WTC11 (cell line): ENCODE measurements around the gene CX3CL1. TPM values are rescaled to one million over a fixed set of nuclear protein-coding genes. Genes with fewer than 3 reads are reported as not detected.

Experiments
- ATAC-seq: fragments of 200-7000 bp; cut with Tn5 transposase; 2 replicates; pipeline ENCODE4 v1.10.0; 2021; ENCODE audit warnings: mild to moderate bottlenecking, moderate library complexity
- CTCF ChIA-PET: fragments of 300-600 bp; sonication (Branson Sonifier 250); formaldehyde crosslinking; loops from one replicate; lab custom pipeline; 2021; ENCODE audit warnings: antibody characterized with exemption; lab: Charles Lee
- POLR2A ChIA-PET: fragments of 350-600 bp; sonication (Branson Sonifier 250); formaldehyde crosslinking; loops from one replicate; lab custom pipeline; 2021; ENCODE audit warnings: antibody characterized with exemption; lab: Charles Lee
- DNase-seq: peaks from one replicate; pipeline ENCODE4 v3.0.0; 2021; ENCODE audit warnings: low spot score
- H3K27ac Mint-ChIP-seq: 2 replicates; pipeline ENCODE4 v1.8.0; 2021; ENCODE audit warnings: mixed read lengths
- H3K27me3 Mint-ChIP-seq: 2 replicates; pipeline ENCODE4 v1.8.0; 2021; ENCODE audit warnings: low read depth, mild to moderate bottlenecking, moderate library complexity, mixed read lengths
- H3K36me3 Mint-ChIP-seq: 2 replicates; pipeline ENCODE4 v1.8.0; 2021; ENCODE audit warnings: mixed read lengths
- H3K4me1 Mint-ChIP-seq: 2 replicates; pipeline ENCODE4 v1.8.0; 2022; ENCODE audit warnings: mixed read lengths
- H3K4me3 Mint-ChIP-seq: 2 replicates; pipeline ENCODE4 v1.8.0; 2021; ENCODE audit warnings: mild to moderate bottlenecking, moderate library complexity, mixed read lengths
- H3K9me3 Mint-ChIP-seq: 2 replicates; pipeline ENCODE4 v1.8.0; 2021; ENCODE audit warnings: mixed read lengths
- CBFB ChIP-seq: sonication (generic); formaldehyde crosslinking; IDR thresholded peaks from 2 replicates; pipeline ENCODE4 v1.8.1; 2022; ENCODE audit warnings: mild to moderate bottlenecking, low read depth, missing genetic modification reagents
- CDX4 ChIP-seq: fragments of 250-450 bp; sonication (Bioruptor Pico); IDR thresholded peaks from 2 replicates; pipeline ENCODE4 v1.9.0; 2021; ENCODE audit warnings: moderate library complexity, mild to moderate bottlenecking, inconsistent platforms, borderline replicate concordance
- EMX1 ChIP-seq: fragments of 250-450 bp; sonication (Bioruptor Pico); IDR thresholded peaks from 2 replicates; pipeline ENCODE4 v1.8.0; 2021; ENCODE audit warnings: mild to moderate bottlenecking
- ETV6 ChIP-seq: sonication (generic); formaldehyde crosslinking; IDR thresholded peaks from 2 replicates; pipeline ENCODE4 v1.8.1; 2022; ENCODE audit warnings: mild to moderate bottlenecking, missing genetic modification reagents
- FOXP1 ChIP-seq: sonication (generic); formaldehyde crosslinking; IDR thresholded peaks from 2 replicates; pipeline ENCODE4 v1.8.0; 2022; ENCODE audit warnings: missing genetic modification reagents, mild to moderate bottlenecking, moderate library complexity, borderline replicate concordance
- HMGA2 ChIP-seq: fragments of 250-450 bp; sonication (Bioruptor Pico); IDR thresholded peaks from 2 replicates; pipeline ENCODE4 v1.4.0; 2021; ENCODE audit warnings: mild to moderate bottlenecking, moderate library complexity
- IRF2 ChIP-seq: sonication (generic); formaldehyde crosslinking; IDR thresholded peaks from 2 replicates; pipeline ENCODE4 v1.8.0; 2022; ENCODE audit warnings: low read depth, missing genetic modification reagents, borderline replicate concordance
- JAZF1 ChIP-seq: fragments of 250-450 bp; sonication (Bioruptor Pico); IDR thresholded peaks from 2 replicates; pipeline ENCODE4 v1.9.0; 2021; ENCODE audit warnings: moderate library complexity, mild to moderate bottlenecking, inconsistent platforms
- JUN ChIP-seq: sonication (generic); formaldehyde crosslinking; IDR thresholded peaks from 2 replicates; pipeline ENCODE4 v1.8.0; 2023; ENCODE audit warnings: mild to moderate bottlenecking, missing genetic modification reagents
- KAT7 ChIP-seq: sonication (generic); formaldehyde crosslinking; IDR thresholded peaks from 2 replicates; pipeline ENCODE4 v1.8.1; 2023; ENCODE audit warnings: missing genetic modification reagents, mild to moderate bottlenecking, borderline replicate concordance
- MLX ChIP-seq: sonication (generic); formaldehyde crosslinking; IDR thresholded peaks from 2 replicates; pipeline ENCODE4 v1.8.1; 2023; ENCODE audit warnings: mild to moderate bottlenecking, missing genetic modification reagents, moderate library complexity
- MXD4 ChIP-seq: fragments of 250-450 bp; sonication (Bioruptor Pico); IDR thresholded peaks from 2 replicates; pipeline ENCODE4 v1.8.0; 2021; ENCODE audit warnings: mild to moderate bottlenecking, moderate library complexity, borderline replicate concordance
- MYBL2 ChIP-seq: sonication (generic); formaldehyde crosslinking; IDR thresholded peaks from 2 replicates; pipeline ENCODE4 v1.8.1; 2023; ENCODE audit warnings: mild to moderate bottlenecking, moderate library complexity, missing genetic modification reagents
- NFATC4 ChIP-seq: fragments of 250-450 bp; sonication (Bioruptor Pico); IDR thresholded peaks from 2 replicates; pipeline ENCODE4 v1.9.0; 2021; ENCODE audit warnings: mild to moderate bottlenecking
- OVOL2 ChIP-seq: fragments of 250-450 bp; sonication (Bioruptor Pico); IDR thresholded peaks from 2 replicates; pipeline ENCODE4 v1.9.0; 2021; ENCODE audit warnings: mild to moderate bottlenecking, borderline replicate concordance
- PREB ChIP-seq: sonication (generic); formaldehyde crosslinking; IDR thresholded peaks from 2 replicates; pipeline ENCODE4 v1.8.1; 2022; ENCODE audit warnings: mild to moderate bottlenecking, missing genetic modification reagents, moderate library complexity, borderline replicate concordance
- PRRX2 ChIP-seq: fragments of 250-450 bp; sonication (Bioruptor Pico); IDR thresholded peaks from 2 replicates; pipeline ENCODE4 v1.8.0; 2021; ENCODE audit warnings: mild to moderate bottlenecking
- SP1 ChIP-seq: sonication (generic); formaldehyde crosslinking; conservative IDR thresholded peaks from 2 replicates; pipeline ENCODE4 v1.8.1; 2022; ENCODE audit warnings: missing genetic modification reagents
- TCF7 ChIP-seq: sonication (generic); formaldehyde crosslinking; IDR thresholded peaks from 2 replicates; pipeline ENCODE4 v1.8.0; 2022; ENCODE audit warnings: mild to moderate bottlenecking, low read depth, missing genetic modification reagents, moderate library complexity
- TEAD1 ChIP-seq: sonication (generic); formaldehyde crosslinking; IDR thresholded peaks from 2 replicates; pipeline ENCODE4 v1.8.0; 2022; ENCODE audit warnings: mild to moderate bottlenecking, missing genetic modification reagents
- TEAD4 ChIP-seq: sonication (generic); formaldehyde crosslinking; IDR thresholded peaks from 2 replicates; pipeline ENCODE4 v1.8.0; 2022; ENCODE audit warnings: mild to moderate bottlenecking, missing genetic modification reagents
- TP53 ChIP-seq: sonication (generic); formaldehyde crosslinking; IDR thresholded peaks from 2 replicates; pipeline ENCODE4 v1.8.1; 2023; ENCODE audit warnings: mild to moderate bottlenecking, missing genetic modification reagents
- ZNF138 ChIP-seq: sonication (generic); formaldehyde crosslinking; conservative IDR thresholded peaks from 2 replicates; pipeline ENCODE4 v1.8.1; 2022; ENCODE audit warnings: mild to moderate bottlenecking, moderate library complexity, missing genetic modification reagents
- ZNF263 ChIP-seq: sonication (generic); formaldehyde crosslinking; IDR thresholded peaks from 2 replicates; pipeline ENCODE4 v1.8.1; 2022; ENCODE audit warnings: low read depth, mild to moderate bottlenecking, moderate library complexity, missing genetic modification reagents
- ZNF671 ChIP-seq: fragments of 250-450 bp; sonication (Bioruptor Pico); IDR thresholded peaks from 2 replicates; pipeline ENCODE4 v1.8.0; 2021; ENCODE audit warnings: mild to moderate bottlenecking
- total RNA-seq: library from RNA; stranded (reverse); gene quantifications from 3 replicates; pipeline ENCODE4 v1.2.3, GENCODE V29; 2021
- TF ChIP-seq, protein P1 (sequence below): sonication (generic); formaldehyde crosslinking; IDR thresholded peaks from 2 replicates; pipeline ENCODE4 v1.8.1; 2022; ENCODE audit warnings: low read depth, mild to moderate bottlenecking, moderate library complexity, missing genetic modification reagents, borderline replicate concordance
- TF ChIP-seq, protein P2 (sequence below): fragments of 200-600 bp; IDR thresholded peaks from 2 replicates; pipeline ENCODE4 v1.8.0; 2022; ENCODE audit warnings: antibody characterized with exemption
- TF ChIP-seq, protein P3 (sequence below): sonication (generic); formaldehyde crosslinking; IDR thresholded peaks from 2 replicates; pipeline ENCODE4 v1.8.1; 2023; ENCODE audit warnings: mild to moderate bottlenecking, moderate library complexity, missing genetic modification reagents

Gene CX3CL1
- total RNA-seq, 1 experiment from 2014 or later, result 1.2 TPM

DNA sequence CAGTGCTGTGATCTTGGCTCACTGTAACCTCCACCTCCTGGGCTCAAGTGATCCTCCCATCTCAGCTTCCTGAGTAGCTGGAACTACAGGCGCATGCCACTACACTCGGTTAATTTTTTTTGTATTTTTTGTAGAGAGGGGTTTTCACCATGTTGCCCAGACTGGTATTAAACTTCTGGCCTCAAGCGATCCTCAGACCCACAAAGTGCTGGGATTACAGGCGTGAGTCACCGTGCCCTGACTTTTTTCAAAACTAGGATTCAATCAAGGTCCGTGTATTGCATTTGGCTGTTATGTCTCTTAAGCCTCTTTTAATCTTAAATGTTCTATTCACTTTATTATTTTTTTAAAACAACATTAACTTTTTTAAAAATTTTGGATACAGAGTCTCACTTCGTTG, 18.0 kb upstream of the CX3CL1 start:
- POLR2A ChIA-PET, result no interaction called here
- no peaks in the 10 kb centered on the region; the same call in 1 of the 2 replicates for H3K4me1 Mint-ChIP-seq
- H3K9me3 Mint-ChIP-seq, result no peaks in the 10 kb centered on the region
- no peak overlapping the region for H3K4me3 Mint-ChIP-seq
- no peaks in the 10 kb centered on the region for H3K36me3 Mint-ChIP-seq
- no peak overlapping the region for H3K27ac Mint-ChIP-seq
- no peaks in the 10 kb centered on the region; the same call in 1 of the 2 replicates for H3K27me3 Mint-ChIP-seq
- ATAC-seq (no peak), DNase-seq (no peak)
- CTCF ChIA-PET, result interaction anchor here (0.7 kb wide), 1 partner anchor 62 kb away, joined by 3 read pairs; no protein-coding TSS in a partner anchor
- TF ChIP-seq IRF2 (CRISPR knock-in tag) (no peak), NFATC4 (no peak), EMX1 (no peak), JUN (CRISPR knock-in tag) (no peak), KAT7 (CRISPR knock-in tag) (no peak), ZNF263 (CRISPR knock-in tag) (no peak), ZNF138 (CRISPR knock-in tag) (no peak), PREB (CRISPR knock-in tag) (no peak), OVOL2 (CRISPR knock-in tag) (no peak), ZNF671 (CRISPR knock-in tag) (no peak), SP1 (no peak), TCF7 (CRISPR knock-in tag) (no peak), MLX (no peak), TEAD4 (no peak), CDX4 (no peak), MXD4 (CRISPR knock-in tag) (no peak), CBFB (CRISPR knock-in tag) (no peak), TP53 (CRISPR knock-in tag) (no peak)
- TF ChIP-seq, protein P1, sequence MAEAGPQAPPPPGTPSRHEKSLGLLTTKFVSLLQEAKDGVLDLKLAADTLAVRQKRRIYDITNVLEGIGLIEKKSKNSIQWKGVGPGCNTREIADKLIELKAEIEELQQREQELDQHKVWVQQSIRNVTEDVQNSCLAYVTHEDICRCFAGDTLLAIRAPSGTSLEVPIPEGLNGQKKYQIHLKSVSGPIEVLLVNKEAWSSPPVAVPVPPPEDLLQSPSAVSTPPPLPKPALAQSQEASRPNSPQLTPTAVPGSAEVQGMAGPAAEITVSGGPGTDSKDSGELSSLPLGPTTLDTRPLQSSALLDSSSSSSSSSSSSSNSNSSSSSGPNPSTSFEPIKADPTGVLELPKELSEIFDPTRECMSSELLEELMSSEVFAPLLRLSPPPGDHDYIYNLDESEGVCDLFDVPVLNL (CRISPR knock-in tag), result no peak

DNA sequence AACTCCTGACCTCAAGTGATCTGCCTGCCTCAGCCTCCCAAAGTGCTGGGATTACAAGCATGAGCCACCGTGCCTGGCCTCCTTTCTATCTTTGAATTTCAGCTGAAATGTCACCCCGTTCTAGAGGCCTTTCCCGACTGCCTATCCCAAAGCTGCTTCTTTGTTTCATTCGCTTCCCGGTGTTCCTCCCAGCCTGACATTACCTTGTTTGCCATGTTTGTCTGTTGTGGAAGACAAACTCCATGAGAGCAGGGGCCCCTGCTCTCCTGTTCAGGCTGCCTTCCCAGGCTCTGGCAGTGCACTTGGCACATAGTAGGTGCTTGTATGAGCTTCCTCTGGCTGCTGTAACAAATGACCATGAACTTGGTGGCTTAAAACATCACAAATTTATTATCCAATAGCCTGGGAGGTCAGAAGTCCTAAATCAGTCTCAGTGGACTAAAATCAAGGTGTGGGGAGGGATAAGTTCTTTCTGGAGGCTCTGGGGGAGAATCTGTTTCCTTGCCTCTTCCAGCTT, 16.3 kb upstream of the CX3CL1 start:
- H3K36me3 Mint-ChIP-seq, result no peaks in the 10 kb centered on the region
- ATAC-seq (no peak), DNase-seq (no peak)
- ChIA-PET POLR2A (no interaction called here), CTCF (no interaction called here)
- no peak overlapping the region for H3K4me3 Mint-ChIP-seq
- no peaks in the 10 kb centered on the region for H3K9me3 Mint-ChIP-seq
- H3K27me3 Mint-ChIP-seq, result no peaks in the 10 kb centered on the region; the same call in 1 of the 2 replicates
- no peaks in the 10 kb centered on the region; the same call in 1 of the 2 replicates for H3K4me1 Mint-ChIP-seq
- H3K27ac Mint-ChIP-seq, result no peak overlapping the region
- TF ChIP-seq ETV6, result no peak
- TF ChIP-seq PRRX2 (CRISPR knock-in tag), result no peak
- no peak for TF ChIP-seq KAT7 (CRISPR knock-in tag)
- TF ChIP-seq HMGA2 (CRISPR knock-in tag), result no peak
- TF ChIP-seq, protein P1 (CRISPR knock-in tag), result no peak
- TF ChIP-seq JAZF1 (CRISPR knock-in tag), result no peak
- TF ChIP-seq, protein P2, sequence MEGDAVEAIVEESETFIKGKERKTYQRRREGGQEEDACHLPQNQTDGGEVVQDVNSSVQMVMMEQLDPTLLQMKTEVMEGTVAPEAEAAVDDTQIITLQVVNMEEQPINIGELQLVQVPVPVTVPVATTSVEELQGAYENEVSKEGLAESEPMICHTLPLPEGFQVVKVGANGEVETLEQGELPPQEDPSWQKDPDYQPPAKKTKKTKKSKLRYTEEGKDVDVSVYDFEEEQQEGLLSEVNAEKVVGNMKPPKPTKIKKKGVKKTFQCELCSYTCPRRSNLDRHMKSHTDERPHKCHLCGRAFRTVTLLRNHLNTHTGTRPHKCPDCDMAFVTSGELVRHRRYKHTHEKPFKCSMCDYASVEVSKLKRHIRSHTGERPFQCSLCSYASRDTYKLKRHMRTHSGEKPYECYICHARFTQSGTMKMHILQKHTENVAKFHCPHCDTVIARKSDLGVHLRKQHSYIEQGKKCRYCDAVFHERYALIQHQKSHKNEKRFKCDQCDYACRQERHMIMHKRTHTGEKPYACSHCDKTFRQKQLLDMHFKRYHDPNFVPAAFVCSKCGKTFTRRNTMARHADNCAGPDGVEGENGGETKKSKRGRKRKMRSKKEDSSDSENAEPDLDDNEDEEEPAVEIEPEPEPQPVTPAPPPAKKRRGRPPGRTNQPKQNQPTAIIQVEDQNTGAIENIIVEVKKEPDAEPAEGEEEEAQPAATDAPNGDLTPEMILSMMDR, result no peak
- TF ChIP-seq, protein P3, sequence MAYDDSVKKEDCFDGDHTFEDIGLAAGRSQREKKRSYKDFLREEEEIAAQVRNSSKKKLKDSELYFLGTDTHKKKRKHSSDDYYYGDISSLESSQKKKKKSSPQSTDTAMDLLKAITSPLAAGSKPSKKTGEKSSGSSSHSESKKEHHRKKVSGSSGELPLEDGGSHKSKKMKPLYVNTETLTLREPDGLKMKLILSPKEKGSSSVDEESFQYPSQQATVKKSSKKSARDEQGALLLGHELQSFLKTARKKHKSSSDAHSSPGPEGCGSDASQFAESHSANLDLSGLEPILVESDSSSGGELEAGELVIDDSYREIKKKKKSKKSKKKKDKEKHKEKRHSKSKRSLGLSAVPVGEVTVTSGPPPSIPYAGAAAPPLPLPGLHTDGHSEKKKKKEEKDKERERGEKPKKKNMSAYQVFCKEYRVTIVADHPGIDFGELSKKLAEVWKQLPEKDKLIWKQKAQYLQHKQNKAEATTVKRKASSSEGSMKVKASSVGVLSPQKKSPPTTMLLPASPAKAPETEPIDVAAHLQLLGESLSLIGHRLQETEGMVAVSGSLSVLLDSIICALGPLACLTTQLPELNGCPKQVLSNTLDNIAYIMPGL (CRISPR knock-in tag), result no peak
- TF ChIP-seq FOXP1 (CRISPR knock-in tag), result no peak
- no peak for TF ChIP-seq MYBL2 (CRISPR knock-in tag)
- no peak for TF ChIP-seq TEAD1 (CRISPR knock-in tag)
